Measurements from ENCODE around the gene SLC16A11. TPM values are rescaled to one million over a fixed set of nuclear protein-coding genes. Genes with fewer than 3 reads are reported as not detected.

Gene SLC16A11
- total RNA-seq, 1 experiment from 2014 or later = not detected

DNA sequence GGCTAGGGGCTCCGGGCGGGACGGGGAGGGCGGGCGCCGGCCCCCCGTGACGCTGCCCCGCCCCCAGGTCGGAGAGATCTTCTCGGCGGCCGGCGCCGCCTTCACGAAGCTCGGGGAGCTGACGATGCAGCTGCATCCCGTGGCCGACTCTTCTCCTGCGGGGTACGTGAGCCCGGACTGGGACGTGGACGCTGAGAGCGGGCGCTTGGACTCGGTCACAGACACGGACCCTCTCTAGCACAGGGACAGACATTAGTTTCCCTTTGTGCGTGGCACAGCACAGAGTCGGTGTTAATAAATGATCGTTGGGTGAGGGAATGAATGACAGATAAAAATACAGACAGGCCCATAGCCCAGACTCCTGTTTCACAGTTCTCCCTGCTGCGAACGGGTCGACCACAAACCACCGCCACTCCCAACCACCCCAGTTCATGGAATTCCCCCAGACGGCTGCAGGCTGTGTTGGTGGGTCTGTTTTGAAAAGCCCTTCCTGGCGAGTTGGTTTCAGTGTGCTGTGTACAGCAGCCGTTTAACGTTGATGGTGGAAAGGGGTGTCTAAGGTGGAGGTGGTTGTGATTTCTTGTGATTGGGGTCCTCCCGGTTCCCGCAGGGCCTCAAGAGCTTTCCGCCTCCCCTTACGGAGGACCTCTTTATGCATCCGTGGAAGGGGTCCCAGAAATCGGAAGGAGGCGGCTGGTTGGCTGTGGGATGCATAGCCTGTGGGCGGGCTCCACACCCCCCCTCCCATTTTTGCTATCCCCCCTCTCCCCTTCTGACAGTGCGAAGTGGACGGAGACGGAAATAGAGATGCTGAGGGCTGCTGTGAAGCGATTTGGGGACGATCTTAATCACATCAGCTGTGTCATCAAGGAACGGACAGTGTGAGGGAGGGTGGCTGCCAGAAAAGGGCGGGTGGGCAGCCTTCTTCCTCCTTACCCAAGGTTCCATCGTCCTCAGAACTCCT lies 28.6 kb downstream of the SLC16A11 start:
- POLR2A ChIA-PET (ENCODE audit: unreplicated experiment) = interaction anchor here (0.6 kb wide), 1 partner anchor 543 kb away, joined by 4 read pairs; no protein-coding TSS in a partner anchor

DNA sequence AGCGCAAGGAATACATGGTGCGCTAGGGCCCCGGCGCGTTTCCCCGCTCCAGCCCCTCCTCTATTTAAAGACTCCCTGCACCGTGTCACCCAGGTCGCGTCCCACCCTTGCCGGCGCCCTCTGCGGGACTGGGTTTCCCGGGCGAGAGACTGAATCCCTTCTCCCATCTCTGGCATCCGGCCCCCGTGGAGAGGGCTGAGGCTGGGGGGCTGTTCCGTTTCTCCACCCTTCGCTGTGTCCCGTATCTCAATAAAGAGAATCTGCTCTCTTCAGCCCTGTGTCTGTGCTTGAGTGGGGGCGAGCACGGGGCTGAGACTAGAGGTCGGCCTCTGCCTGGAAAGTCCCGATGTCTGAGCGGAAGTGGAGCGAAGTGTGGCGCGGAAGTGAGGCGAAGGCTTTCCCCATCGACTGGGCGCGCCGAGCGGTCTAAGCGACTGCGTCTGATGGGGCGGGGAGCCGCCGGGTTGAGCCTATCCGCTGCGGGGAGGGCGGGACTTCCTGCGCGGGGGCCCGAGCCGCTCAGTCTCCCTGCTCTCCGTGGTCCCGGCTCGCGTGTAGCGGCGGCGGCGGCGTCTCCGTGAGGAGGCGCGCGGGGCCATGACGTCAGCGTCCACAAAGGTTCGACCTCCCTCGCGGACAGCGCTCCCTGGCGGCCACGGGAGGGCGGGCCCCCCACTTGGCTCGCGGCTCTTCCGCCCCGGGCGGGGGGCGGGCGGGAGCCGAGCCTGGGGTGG lies 29.5 kb downstream of the SLC16A11 start:
- CTCF ChIA-PET = interaction anchor here (0.7 kb wide), 1 partner anchor 206 kb away, joined by 3 read pairs; no protein-coding TSS in a partner anchor
- Histone ChIP-seq H3K9me3 (ENCODE audit: insufficient read depth, low read depth) (no peaks in the 10 kb centered on the region), H3K4me2 (peak overlapping the region; percentile 97), H4K20me1 (ENCODE audit: insufficient read depth) (peaks cover 8% of the 10 kb centered on the region; the same call in 1 of the 2 replicates), H3K4me3 (peak overlapping the region; percentile 97), H3K36me3 (ENCODE audit: low read depth) (no peaks in the 10 kb centered on the region), H2AFZ (peak overlapping the region; percentile 64; the same call in 1 of the 2 replicates), H3K4me1 (replicated peaks; ENCODE audit: insufficient read depth) (peaks cover 21% of the 10 kb centered on the region), H3K9me2 (ENCODE audit: insufficient read depth) (no peaks in the 10 kb centered on the region), H3K27ac (peak overlapping the region; percentile 81), H3K79me2 (ENCODE audit: low read depth) (peaks cover 47% of the 10 kb centered on the region), H3F3A (ENCODE audit: insufficient read depth, low read depth) (peaks cover 42% of the 10 kb centered on the region), H3K27me3 (ENCODE audit: insufficient read depth, low read depth) (no peaks in the 10 kb centered on the region)
- DNase-seq = peak; percentile 91 to 99
- BruUV-seq (replicated peaks) = no TSS peak
- no peak for TF ChIP-seq EZH2 (IDR thresholded peaks at IDR 0.05; ENCODE audit: low read depth)
- TF ChIP-seq, protein P1, sequence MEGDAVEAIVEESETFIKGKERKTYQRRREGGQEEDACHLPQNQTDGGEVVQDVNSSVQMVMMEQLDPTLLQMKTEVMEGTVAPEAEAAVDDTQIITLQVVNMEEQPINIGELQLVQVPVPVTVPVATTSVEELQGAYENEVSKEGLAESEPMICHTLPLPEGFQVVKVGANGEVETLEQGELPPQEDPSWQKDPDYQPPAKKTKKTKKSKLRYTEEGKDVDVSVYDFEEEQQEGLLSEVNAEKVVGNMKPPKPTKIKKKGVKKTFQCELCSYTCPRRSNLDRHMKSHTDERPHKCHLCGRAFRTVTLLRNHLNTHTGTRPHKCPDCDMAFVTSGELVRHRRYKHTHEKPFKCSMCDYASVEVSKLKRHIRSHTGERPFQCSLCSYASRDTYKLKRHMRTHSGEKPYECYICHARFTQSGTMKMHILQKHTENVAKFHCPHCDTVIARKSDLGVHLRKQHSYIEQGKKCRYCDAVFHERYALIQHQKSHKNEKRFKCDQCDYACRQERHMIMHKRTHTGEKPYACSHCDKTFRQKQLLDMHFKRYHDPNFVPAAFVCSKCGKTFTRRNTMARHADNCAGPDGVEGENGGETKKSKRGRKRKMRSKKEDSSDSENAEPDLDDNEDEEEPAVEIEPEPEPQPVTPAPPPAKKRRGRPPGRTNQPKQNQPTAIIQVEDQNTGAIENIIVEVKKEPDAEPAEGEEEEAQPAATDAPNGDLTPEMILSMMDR (conservative IDR thresholded peaks at IDR 0.05) = peak; percentile 72
- intact Hi-C loops (cut with micrococcal nuclease; ENCODE audit: unreplicated experiment) = loop anchor here (2.0 kb wide), 1 partner anchor 22 kb away; the partner anchor contains the start of gene SLC16A13
- POLR2A ChIA-PET (ENCODE audit: unreplicated experiment) = interaction anchor here (0.6 kb wide), 1 partner anchor 543 kb away, joined by 4 read pairs; no protein-coding TSS in a partner anchor

More for the DNA sequence above, 28.6 kb downstream of the SLC16A11 start:
- H3K4me3 ChIP-seq = peak overlapping the region; percentile 97
- no peaks in the 10 kb centered on the region for H3K9me2 ChIP-seq (ENCODE audit: insufficient read depth)
- H3K36me3 ChIP-seq (ENCODE audit: low read depth) = no peaks in the 10 kb centered on the region
- H3K9me3 ChIP-seq (ENCODE audit: insufficient read depth, low read depth) = no peaks in the 10 kb centered on the region
- no peaks in the 10 kb centered on the region for H3K27me3 ChIP-seq (ENCODE audit: insufficient read depth, low read depth)
- H3K79me2 ChIP-seq (ENCODE audit: low read depth) = peaks cover 38% of the 10 kb centered on the region
- no peak for DNase-seq
- peaks cover 19% of the 10 kb centered on the region for H3K4me1 ChIP-seq (replicated peaks; ENCODE audit: insufficient read depth)
- intact Hi-C loops (cut with micrococcal nuclease; ENCODE audit: unreplicated experiment) = loop anchor here (2.0 kb wide), 1 partner anchor 22 kb away; the partner anchor contains the start of gene SLC16A13
- peak overlapping the region; percentile 97 for H3K4me2 ChIP-seq
- H3F3A ChIP-seq (ENCODE audit: insufficient read depth, low read depth) = peaks cover 41% of the 10 kb centered on the region
- peak overlapping the region; percentile 81 for H3K27ac ChIP-seq
- peaks cover 7% of the 10 kb centered on the region; the same call in 1 of the 2 replicates for H4K20me1 ChIP-seq (ENCODE audit: insufficient read depth)
- peak overlapping the region; percentile 73 for H2AFZ ChIP-seq
- CTCF ChIA-PET = no interaction called here
- no peak for TF ChIP-seq EZH2 (IDR thresholded peaks at IDR 0.05; ENCODE audit: low read depth)
- TF ChIP-seq, protein P1 (conservative IDR thresholded peaks at IDR 0.05) = peak; percentile 1; the same call in 1 of the 2 replicates
- BruUV-seq (replicated peaks) = TSS peak; percentile 31

DNA sequence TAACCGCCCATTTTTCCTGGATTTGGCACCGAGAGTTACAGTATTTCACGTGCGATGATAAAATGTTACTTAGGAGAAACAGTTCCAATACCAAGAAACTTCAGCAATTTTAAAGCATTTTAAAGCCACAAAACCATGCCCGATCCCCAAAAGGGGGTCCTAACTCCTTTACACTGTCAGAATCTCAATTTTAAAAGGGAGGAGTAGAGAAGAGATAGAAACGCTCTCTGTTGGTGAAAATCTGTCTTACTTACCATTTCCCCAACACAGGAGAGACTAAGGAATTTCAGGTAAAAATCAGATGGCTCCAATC lies 32.0 kb downstream of the SLC16A11 start:
- no TSS peak for BruUV-seq (replicated peaks)
- CTCF ChIA-PET = interaction anchor here (0.5 to 0.9 kb wide), 3 partner anchors 10 to 339 kb away, joined by 3 to 13 read pairs (median 4); no protein-coding TSS in a partner anchor
- peak overlapping the region; percentile 81 for H3K27ac ChIP-seq
- peaks cover 21% of the 10 kb centered on the region for H3K4me1 ChIP-seq (replicated peaks; ENCODE audit: insufficient read depth)
- TF ChIP-seq, protein P1 (conservative IDR thresholded peaks at IDR 0.05) = no peak
- no peak for TF ChIP-seq EZH2 (IDR thresholded peaks at IDR 0.05; ENCODE audit: low read depth)
- no peaks in the 10 kb centered on the region for H3K9me2 ChIP-seq (ENCODE audit: insufficient read depth)
- no peaks in the 10 kb centered on the region for H3K27me3 ChIP-seq (ENCODE audit: insufficient read depth, low read depth)
- intact Hi-C loops (cut with micrococcal nuclease; ENCODE audit: unreplicated experiment) = loop anchor here (2.0 kb wide), 1 partner anchor 575 kb away; no protein-coding TSS in a partner anchor
- H3K4me2 ChIP-seq = peak overlapping the region; percentile 97
- DNase-seq = no peak
- H3K79me2 ChIP-seq (ENCODE audit: low read depth) = peaks cover 71% of the 10 kb centered on the region
- H2AFZ ChIP-seq = peak overlapping the region; percentile 83
- H3K4me3 ChIP-seq = peak overlapping the region; percentile 97
- H3K36me3 ChIP-seq (ENCODE audit: low read depth) = no peaks in the 10 kb centered on the region
- no peaks in the 10 kb centered on the region for H3K9me3 ChIP-seq (ENCODE audit: insufficient read depth, low read depth)
- peaks cover 49% of the 10 kb centered on the region for H3F3A ChIP-seq (ENCODE audit: insufficient read depth, low read depth)
- POLR2A ChIA-PET (ENCODE audit: unreplicated experiment) = interaction anchor here (0.6 kb wide), 1 partner anchor 72 kb away, joined by 6 read pairs; no protein-coding TSS in a partner anchor
- H4K20me1 ChIP-seq (ENCODE audit: insufficient read depth) = peaks cover 14% of the 10 kb centered on the region

Measured in PC-9 (cell line).